Measurements from ENCODE around the gene SCGB1D1. TPM values are rescaled to one million over a fixed set of nuclear protein-coding genes. Genes with fewer than 3 reads are reported as not detected.
"Not testable (repeated sequence)": the region's sequence is repeated elsewhere in the genome, so short reads cannot be mapped to it uniquely, and the experiment has no call there.

Gene SCGB1D1
- total RNA-seq, 1 donor from 2014 or later: not detected

DNA sequence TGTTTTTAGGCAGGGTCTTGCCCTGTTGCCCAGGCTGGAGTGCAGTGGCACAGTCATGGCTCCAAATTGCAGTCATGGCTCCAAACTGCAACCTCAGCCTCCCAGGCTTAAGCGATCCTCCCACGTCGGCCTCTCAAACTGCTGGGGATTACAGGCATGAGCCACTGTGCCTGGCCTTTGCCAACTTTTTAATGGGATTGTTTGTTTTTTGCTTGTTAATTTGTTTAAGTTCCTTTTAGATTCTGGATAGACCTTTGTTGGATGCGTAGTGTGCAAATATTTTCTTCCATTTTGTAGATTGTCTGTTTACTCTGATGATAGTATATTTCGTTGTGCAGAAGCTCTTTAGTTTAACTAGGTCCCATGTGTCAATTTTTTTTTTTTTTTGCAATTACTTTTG is 10.0 kb upstream of the SCGB1D1 start:
- no peak for DNase-seq

DNA sequence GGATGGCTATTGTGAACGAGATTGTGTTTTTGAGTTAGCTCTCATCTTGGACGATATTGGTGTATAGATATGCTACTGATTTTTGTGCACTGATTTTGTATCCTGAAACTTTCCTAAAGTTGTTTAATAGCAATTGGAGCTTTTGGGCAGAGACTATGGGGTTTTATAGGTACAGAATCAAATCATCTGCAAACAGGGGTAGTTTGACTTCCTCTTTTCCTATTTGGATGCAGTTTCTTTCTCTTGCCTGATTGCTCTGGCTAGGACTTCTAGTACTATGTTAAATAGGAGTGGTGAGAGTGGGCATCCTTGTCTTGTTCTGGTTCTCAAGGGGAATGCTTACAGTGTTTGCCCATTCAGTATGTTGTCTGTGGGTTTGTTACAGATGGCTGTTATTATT is 8.9 kb upstream of the SCGB1D1 start:
- Histone ChIP-seq H3K27ac (replicated peaks) (no peak overlapping the region), H3K4me1 (peaks cover 2% of the 10 kb centered on the region), H3K27me3 (ENCODE audit: low read depth) (peaks cover 19% of the 10 kb centered on the region), H3K4me3 (no peak overlapping the region), H3K36me3 (no peaks in the 10 kb centered on the region), H3K9me3 (replicated peaks) (peaks cover 16% of the 10 kb centered on the region)
- TF ChIP-seq, protein P1, sequence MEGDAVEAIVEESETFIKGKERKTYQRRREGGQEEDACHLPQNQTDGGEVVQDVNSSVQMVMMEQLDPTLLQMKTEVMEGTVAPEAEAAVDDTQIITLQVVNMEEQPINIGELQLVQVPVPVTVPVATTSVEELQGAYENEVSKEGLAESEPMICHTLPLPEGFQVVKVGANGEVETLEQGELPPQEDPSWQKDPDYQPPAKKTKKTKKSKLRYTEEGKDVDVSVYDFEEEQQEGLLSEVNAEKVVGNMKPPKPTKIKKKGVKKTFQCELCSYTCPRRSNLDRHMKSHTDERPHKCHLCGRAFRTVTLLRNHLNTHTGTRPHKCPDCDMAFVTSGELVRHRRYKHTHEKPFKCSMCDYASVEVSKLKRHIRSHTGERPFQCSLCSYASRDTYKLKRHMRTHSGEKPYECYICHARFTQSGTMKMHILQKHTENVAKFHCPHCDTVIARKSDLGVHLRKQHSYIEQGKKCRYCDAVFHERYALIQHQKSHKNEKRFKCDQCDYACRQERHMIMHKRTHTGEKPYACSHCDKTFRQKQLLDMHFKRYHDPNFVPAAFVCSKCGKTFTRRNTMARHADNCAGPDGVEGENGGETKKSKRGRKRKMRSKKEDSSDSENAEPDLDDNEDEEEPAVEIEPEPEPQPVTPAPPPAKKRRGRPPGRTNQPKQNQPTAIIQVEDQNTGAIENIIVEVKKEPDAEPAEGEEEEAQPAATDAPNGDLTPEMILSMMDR (IDR thresholded peaks at IDR 0.05; ENCODE audit: borderline replicate concordance): no peak
- intact Hi-C loops (cut with micrococcal nuclease): no loop called here
- no peak for DNase-seq

More for the DNA sequence above, 10.0 kb upstream of the SCGB1D1 start:
- Histone ChIP-seq H3K9me3 (replicated peaks) (peaks cover 16% of the 10 kb centered on the region), H3K27ac (replicated peaks) (no peak overlapping the region), H3K36me3 (no peaks in the 10 kb centered on the region), H3K4me1 (no peaks in the 10 kb centered on the region), H3K4me3 (no peak overlapping the region), H3K27me3 (ENCODE audit: low read depth) (peaks cover 24% of the 10 kb centered on the region)
- TF ChIP-seq, protein P1 (IDR thresholded peaks at IDR 0.05; ENCODE audit: borderline replicate concordance): no peak
- intact Hi-C loops (cut with micrococcal nuclease): loop anchor here (10.0 kb wide), 1 partner anchor 125 kb away; no protein-coding TSS in a partner anchor

DNA sequence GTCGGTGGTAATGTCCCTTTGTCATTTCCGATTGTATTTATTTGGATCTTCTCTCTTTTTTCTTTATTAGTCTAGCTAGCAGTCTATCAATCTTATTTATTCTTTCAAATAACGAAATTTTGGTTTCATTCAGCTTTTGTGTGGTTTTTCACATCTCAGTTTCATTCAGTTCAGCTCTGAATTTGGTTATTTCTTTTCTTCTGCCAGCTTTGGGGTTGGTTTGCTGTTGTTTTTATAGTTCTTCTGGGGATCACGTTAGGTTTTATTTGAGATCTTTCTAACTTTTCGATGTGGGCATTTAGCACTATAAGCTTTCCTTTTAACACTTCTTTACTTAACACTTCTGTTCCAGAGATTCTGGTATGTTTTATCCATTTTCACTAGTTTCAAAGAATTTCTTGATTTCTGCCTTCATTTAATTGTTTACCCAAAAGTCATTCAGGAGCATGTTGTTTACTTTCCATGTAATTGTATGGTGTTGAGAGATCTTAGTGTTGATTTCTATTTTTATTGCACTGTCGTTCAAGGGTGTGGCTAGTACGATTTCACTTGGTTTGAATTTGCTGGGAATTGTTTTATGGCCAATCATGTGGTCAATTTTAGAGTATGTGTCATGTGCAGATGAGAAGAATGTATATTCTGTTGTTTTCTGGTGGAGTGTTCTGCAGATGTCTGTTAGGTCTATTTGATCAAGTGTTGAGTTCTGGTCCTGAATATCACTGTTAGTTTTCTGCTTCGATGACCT is 7.7 kb upstream of the SCGB1D1 start:
- intact Hi-C loops (cut with micrococcal nuclease): no loop called here
- peaks cover 16% of the 10 kb centered on the region for H3K9me3 ChIP-seq (replicated peaks)
- H3K36me3 ChIP-seq: no peaks in the 10 kb centered on the region
- DNase-seq: no peak
- no peak overlapping the region for H3K4me3 ChIP-seq
- TF ChIP-seq, protein P1 (IDR thresholded peaks at IDR 0.05; ENCODE audit: borderline replicate concordance): no peak
- peaks cover 9% of the 10 kb centered on the region for H3K4me1 ChIP-seq
- H3K27ac ChIP-seq (replicated peaks): no peak overlapping the region
- peaks cover 24% of the 10 kb centered on the region for H3K27me3 ChIP-seq (ENCODE audit: low read depth)

DNA sequence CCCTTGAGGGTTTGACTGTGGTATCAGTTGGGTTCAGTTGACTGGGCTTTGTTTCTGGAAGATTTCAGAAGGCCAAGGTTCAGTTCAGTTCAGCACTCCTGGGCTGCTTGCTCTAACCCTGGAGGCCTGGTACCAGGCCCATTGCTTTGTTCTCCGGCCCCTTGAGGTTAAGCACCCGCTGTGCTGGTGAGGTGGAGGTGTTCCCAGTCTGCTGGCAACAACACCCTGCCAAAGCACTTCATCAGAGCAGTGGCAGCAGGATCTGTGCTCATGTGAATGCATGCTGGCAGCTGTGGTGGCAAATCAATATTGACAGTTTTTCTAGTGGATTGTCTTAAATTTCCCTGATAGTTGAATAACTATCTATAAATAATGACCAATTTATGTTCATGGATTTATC is 3.8 kb upstream of the SCGB1D1 start:
- H3K4me1 ChIP-seq: peaks cover 9% of the 10 kb centered on the region
- intact Hi-C loops (cut with micrococcal nuclease): no loop called here
- peak overlapping the region; percentile 36 for H3K27ac ChIP-seq (replicated peaks)
- no peak overlapping the region for H3K4me3 ChIP-seq
- H3K27me3 ChIP-seq (ENCODE audit: low read depth): peaks cover 51% of the 10 kb centered on the region
- H3K9me3 ChIP-seq (replicated peaks): peaks cover 7% of the 10 kb centered on the region
- TF ChIP-seq, protein P1 (IDR thresholded peaks at IDR 0.05; ENCODE audit: borderline replicate concordance): no peak
- H3K36me3 ChIP-seq: no peaks in the 10 kb centered on the region
- DNase-seq: peak; percentile 29

DNA sequence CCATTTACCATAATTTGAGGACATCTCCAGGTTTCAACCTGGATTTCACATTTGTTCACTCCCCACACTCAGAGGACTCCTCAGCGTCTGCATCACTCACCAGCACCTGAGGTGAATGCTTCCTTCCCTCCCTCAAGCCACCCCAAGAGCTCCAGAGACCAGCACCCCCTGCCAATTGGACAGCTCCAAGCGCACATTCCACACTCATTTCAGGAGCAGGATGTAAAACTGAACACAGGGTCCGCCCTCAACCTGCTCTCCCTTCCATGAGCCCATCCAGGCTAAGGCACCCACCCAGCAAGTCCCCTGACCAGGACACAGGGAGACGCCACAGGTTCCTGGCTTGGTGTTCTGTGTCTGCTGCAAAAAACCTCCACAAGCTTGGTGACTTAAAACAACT is 3.9 kb downstream of the SCGB1D1 start:
- H3K27ac ChIP-seq (replicated peaks): no peak overlapping the region
- no peaks in the 10 kb centered on the region for H3K36me3 ChIP-seq
- intact Hi-C loops (cut with micrococcal nuclease): no loop called here
- TF ChIP-seq, protein P1 (IDR thresholded peaks at IDR 0.05; ENCODE audit: borderline replicate concordance): no peak
- H3K27me3 ChIP-seq (ENCODE audit: low read depth): peaks cover 87% of the 10 kb centered on the region
- no peaks in the 10 kb centered on the region for H3K9me3 ChIP-seq (replicated peaks)
- DNase-seq: no peak
- H3K4me3 ChIP-seq: no peak overlapping the region
- H3K4me1 ChIP-seq: no peaks in the 10 kb centered on the region

DNA sequence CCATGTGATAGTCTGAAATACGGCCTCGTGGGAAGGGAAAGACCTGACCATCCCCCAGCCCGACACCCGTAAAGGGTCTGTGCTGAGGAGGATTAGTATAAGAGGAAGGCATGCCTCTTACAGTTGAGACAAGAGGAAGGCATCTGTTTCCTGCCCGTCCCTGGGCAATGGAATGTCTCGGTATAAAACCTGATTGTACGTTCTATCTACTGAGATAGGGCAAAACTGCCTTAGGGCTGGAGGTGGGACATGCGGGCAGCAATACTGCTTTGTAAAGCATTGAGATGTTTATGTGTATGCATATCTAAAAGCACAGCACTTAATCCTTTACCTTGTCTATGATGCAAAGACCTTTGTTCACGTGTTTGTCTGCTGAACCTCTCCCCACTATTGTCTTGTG is 5.0 kb downstream of the SCGB1D1 start:
- H3K4me3 ChIP-seq; H3K27ac ChIP-seq (replicated peaks); H3K36me3 ChIP-seq; H3K9me3 ChIP-seq (replicated peaks); DNase-seq; intact Hi-C loops (cut with micrococcal nuclease); H3K4me1 ChIP-seq: not testable (repeated sequence)
- peaks cover 85% of the 10 kb centered on the region for H3K27me3 ChIP-seq (ENCODE audit: low read depth)
